Measurements from ENCODE around the gene HSFX3.

The HSFX3 gene

GRCh38 chrX:149499766-149500165 is 50.0 kb downstream of the HSFX3 start:
- no peak for TF ChIP-seq CTCF (conservative IDR thresholded peaks at IDR 0.05; ENCODE audit: low read length)

GRCh38 chrX:149498767-149499166 is 51.0 kb downstream of the HSFX3 start:
- DNase-seq (ENCODE audit: low read depth): no peak
- TF ChIP-seq CTCF (conservative IDR thresholded peaks at IDR 0.05; ENCODE audit: low read length): no peak
- H3K4me3 ChIP-seq (ENCODE audit: low read length): no peak overlapping the region

More at GRCh38 chrX:149499766-149500165, 50.0 kb downstream of the HSFX3 start:
- DNase-seq (ENCODE audit: low read depth): no peak
- H3K4me3 ChIP-seq (ENCODE audit: low read length): no peak overlapping the region
